OCI-LY1 (cell line): ENCODE data around the gene TRPV4.

Source experiments
- H2AFZ ChIP-seq: fragments of 200-600 bp; sonication (generic), shearing (Covaris generic); 2 replicates; pipeline ENCODE4 v1.6.0; 2014; ENCODE audit warnings: antibody characterized with exemption, mild to moderate bottlenecking, low read length
- H3F3A ChIP-seq: fragments of 200-600 bp; sonication (generic), shearing (Covaris generic); 2 replicates; pipeline ENCODE4 v1.6.0; 2014; ENCODE audit warnings: mild to moderate bottlenecking, antibody characterized with exemption, low read length, moderate library complexity; ENCODE audit not compliant: insufficient read depth
- H3K27ac ChIP-seq: fragments of 200-600 bp; sonication (generic); 2 replicates; pipeline ENCODE4 v1.5.1; 2014; ENCODE audit warnings: low read length, mixed run types, mild to moderate bottlenecking, low read depth; ENCODE audit not compliant: poor library complexity, severe bottlenecking
- H3K27me3 ChIP-seq: fragments of 200-600 bp; sonication (generic); 2 replicates; pipeline ENCODE4 v1.6.0; 2014; ENCODE audit warnings: antibody characterized with exemption, mild to moderate bottlenecking, low read length, moderate library complexity; ENCODE audit not compliant: insufficient read depth
- H3K36me3 ChIP-seq: fragments of 200-600 bp; sonication (generic); 2 replicates; pipeline ENCODE4 v1.6.1; 2014; ENCODE audit warnings: mild to moderate bottlenecking, antibody characterized with exemption, low read length, moderate library complexity, mixed read lengths; ENCODE audit not compliant: insufficient read depth
- H3K4me1 ChIP-seq: fragments of 200-600 bp; sonication (generic); 2 replicates; pipeline ENCODE4 v1.5.1; 2014; ENCODE audit warnings: mild to moderate bottlenecking, low read length, moderate library complexity; ENCODE audit not compliant: insufficient read depth, severe bottlenecking
- H3K4me2 ChIP-seq: fragments of 200-600 bp; sonication (generic), shearing (Covaris generic); 2 replicates; pipeline ENCODE4 v1.6.1; 2014; ENCODE audit warnings: low read length
- H3K4me3 ChIP-seq: fragments of 200-600 bp; sonication (generic); 2 replicates; pipeline ENCODE4 v1.5.1; 2014; ENCODE audit warnings: low read length, low read depth, mild to moderate bottlenecking, mixed read lengths; ENCODE audit not compliant: poor library complexity, severe bottlenecking
- H3K79me2 ChIP-seq: fragments of 200-600 bp; shearing (Covaris generic); 2 replicates; pipeline ENCODE4 v1.6.1; 2016; ENCODE audit warnings: mixed run types, low read length, mixed read lengths; ENCODE audit not compliant: insufficient read depth
- H3K9ac ChIP-seq: fragments of 200-600 bp; sonication (generic), shearing (Covaris generic); 2 replicates; pipeline ENCODE4 v1.6.1; 2014; ENCODE audit warnings: mild to moderate bottlenecking, low read length, mixed read lengths
- H3K9me2 ChIP-seq: fragments of 200-600 bp; sonication (generic), shearing (Covaris generic); 2 replicates; pipeline ENCODE4 v1.6.1; 2014; ENCODE audit warnings: low read depth, mild to moderate bottlenecking, low read length, mixed read lengths
- H3K9me3 ChIP-seq: fragments of 200-600 bp; shearing (Covaris generic); 2 replicates; pipeline ENCODE4 v1.6.1; 2014; ENCODE audit warnings: low read length, mixed read lengths
- H4K20me1 ChIP-seq: fragments of 200-600 bp; sonication (generic), shearing (Covaris generic); 2 replicates; pipeline ENCODE4 v1.6.0; 2016; ENCODE audit warnings: mild to moderate bottlenecking, low read length; ENCODE audit not compliant: insufficient read depth
- EZH2 ChIP-seq: fragments of 200-600 bp; sonication (generic), shearing (Covaris generic); IDR thresholded peaks from 2 replicates; pipeline ENCODE4 v1.8.0; 2017; ENCODE audit warnings: borderline replicate concordance, mixed run types, mild to moderate bottlenecking, antibody characterized with exemption, low read length, moderate library complexity, mixed read lengths
- TF ChIP-seq, protein P1 (sequence below): fragments of 200-600 bp; sonication (generic), shearing (Covaris generic); IDR thresholded peaks from 2 replicates; pipeline ENCODE4 v1.5.1; 2017; ENCODE audit warnings: mild to moderate bottlenecking, antibody characterized with exemption, low read length, moderate library complexity, mixed read lengths

Gene TRPV4

DNA sequence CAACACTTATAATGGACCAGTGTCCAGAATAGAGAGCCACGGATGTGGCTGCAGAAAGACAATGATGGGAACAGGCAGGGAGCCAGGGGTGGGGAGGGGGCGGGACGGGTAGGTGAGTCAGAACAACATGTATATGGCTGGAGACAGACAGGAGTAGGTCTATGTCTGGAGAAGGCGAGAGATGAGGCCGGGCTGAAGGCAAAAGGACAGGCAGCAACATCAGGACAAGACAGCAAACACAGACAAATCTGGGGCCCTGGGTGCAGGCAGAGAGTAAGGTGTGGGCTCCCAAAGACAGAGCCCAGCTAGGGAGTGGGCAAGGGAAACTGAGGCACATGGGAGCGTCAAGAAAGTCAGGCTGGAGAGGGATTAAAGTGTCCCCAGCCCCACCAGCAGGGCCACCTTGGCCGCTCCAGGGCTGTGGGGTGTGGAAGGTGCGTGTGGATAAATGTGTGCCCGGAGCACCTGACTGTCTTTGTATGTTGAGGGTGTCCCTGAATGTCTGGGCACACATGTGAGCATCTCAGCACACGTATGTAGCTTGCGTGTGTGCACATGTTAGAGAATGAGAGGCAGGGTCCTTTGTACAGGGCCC lies 75.4 kb downstream of the TRPV4 start:
- Histone ChIP-seq H3K9me3 (no peaks in the 10 kb centered on the region), H3K36me3 (no peaks in the 10 kb centered on the region), H4K20me1 (no peaks in the 10 kb centered on the region), H2AFZ (no peak overlapping the region), H3F3A (no peaks in the 10 kb centered on the region), H3K9me2 (no peaks in the 10 kb centered on the region), H3K27ac (no peak overlapping the region), H3K79me2 (no peaks in the 10 kb centered on the region), H3K27me3 (no peaks in the 10 kb centered on the region), H3K9ac (no peak overlapping the region), H3K4me2 (no peak overlapping the region), H3K4me3 (no peak overlapping the region), H3K4me1 (no peaks in the 10 kb centered on the region)
- no peak for TF ChIP-seq EZH2
- TF ChIP-seq, protein P1, sequence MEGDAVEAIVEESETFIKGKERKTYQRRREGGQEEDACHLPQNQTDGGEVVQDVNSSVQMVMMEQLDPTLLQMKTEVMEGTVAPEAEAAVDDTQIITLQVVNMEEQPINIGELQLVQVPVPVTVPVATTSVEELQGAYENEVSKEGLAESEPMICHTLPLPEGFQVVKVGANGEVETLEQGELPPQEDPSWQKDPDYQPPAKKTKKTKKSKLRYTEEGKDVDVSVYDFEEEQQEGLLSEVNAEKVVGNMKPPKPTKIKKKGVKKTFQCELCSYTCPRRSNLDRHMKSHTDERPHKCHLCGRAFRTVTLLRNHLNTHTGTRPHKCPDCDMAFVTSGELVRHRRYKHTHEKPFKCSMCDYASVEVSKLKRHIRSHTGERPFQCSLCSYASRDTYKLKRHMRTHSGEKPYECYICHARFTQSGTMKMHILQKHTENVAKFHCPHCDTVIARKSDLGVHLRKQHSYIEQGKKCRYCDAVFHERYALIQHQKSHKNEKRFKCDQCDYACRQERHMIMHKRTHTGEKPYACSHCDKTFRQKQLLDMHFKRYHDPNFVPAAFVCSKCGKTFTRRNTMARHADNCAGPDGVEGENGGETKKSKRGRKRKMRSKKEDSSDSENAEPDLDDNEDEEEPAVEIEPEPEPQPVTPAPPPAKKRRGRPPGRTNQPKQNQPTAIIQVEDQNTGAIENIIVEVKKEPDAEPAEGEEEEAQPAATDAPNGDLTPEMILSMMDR = no peak

DNA sequence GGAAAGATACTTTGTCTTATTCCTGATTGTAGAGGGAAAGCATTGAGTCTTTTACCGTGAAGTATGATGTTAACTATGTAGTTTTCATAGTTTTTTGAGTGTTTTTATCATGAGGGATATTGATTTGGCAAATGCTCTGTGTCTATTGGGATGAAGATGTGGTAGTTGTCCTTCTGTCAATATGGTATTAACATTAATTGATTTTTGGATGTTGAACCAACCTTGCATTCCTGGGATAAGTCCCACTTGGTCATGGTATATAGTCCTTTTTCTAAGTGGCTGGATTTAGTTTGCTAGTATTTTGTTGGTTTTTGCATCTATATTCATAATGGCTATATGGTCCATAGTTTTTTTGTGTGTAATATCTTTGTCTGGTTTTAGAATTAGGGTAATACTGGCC lies 76.7 kb downstream of the TRPV4 start:
- H3K4me1 ChIP-seq = no peaks in the 10 kb centered on the region
- no peak overlapping the region for H3K4me3 ChIP-seq
- H3K9ac ChIP-seq = no peak overlapping the region
- no peaks in the 10 kb centered on the region for H3K9me2 ChIP-seq
- H4K20me1 ChIP-seq = no peaks in the 10 kb centered on the region
- no peaks in the 10 kb centered on the region for H3K36me3 ChIP-seq
- H2AFZ ChIP-seq = no peak overlapping the region
- H3K79me2 ChIP-seq = no peaks in the 10 kb centered on the region
- no peak overlapping the region for H3K4me2 ChIP-seq
- H3K27ac ChIP-seq = no peak overlapping the region
- no peaks in the 10 kb centered on the region for H3K27me3 ChIP-seq
- H3F3A ChIP-seq = no peaks in the 10 kb centered on the region
- TF ChIP-seq, protein P1 = no peak
- TF ChIP-seq EZH2 = no peak
- H3K9me3 ChIP-seq = no peaks in the 10 kb centered on the region

DNA sequence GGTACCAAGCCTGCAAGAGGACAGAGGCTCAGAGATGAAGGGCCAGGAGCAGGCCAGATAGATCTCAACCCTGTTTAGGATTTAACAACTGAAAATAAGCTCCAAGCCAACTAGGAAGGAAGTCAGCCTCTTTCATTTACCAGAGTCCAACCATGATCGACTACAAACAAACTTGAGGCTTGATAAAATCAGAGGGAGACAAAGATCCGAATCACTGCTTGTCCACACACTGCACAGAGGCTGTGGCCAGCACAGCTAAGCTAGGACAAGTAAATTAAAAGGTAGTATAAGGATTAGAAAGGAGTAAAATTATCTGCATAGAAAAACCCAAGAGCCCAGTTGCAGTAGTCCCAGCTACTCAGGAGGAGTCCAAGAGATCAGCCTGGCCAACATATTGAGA lies 79.2 kb downstream of the TRPV4 start:
- no peaks in the 10 kb centered on the region for H3F3A ChIP-seq
- H3K9me3 ChIP-seq = no peaks in the 10 kb centered on the region
- TF ChIP-seq EZH2 = no peak
- TF ChIP-seq, protein P1 = no peak
- H3K9me2 ChIP-seq = no peaks in the 10 kb centered on the region
- H3K27me3 ChIP-seq = no peaks in the 10 kb centered on the region
- H4K20me1 ChIP-seq = no peaks in the 10 kb centered on the region
- H3K79me2 ChIP-seq = no peaks in the 10 kb centered on the region
- H3K4me1 ChIP-seq = no peaks in the 10 kb centered on the region
- no peak overlapping the region for H2AFZ ChIP-seq
- no peak overlapping the region for H3K27ac ChIP-seq
- H3K4me2 ChIP-seq = no peak overlapping the region
- H3K36me3 ChIP-seq = no peaks in the 10 kb centered on the region
- no peak overlapping the region for H3K9ac ChIP-seq
- no peak overlapping the region for H3K4me3 ChIP-seq
